ENCODE measurements around the gene GCSAM. TPM values are rescaled to one million over a fixed set of nuclear protein-coding genes. Genes with fewer than 3 reads are reported as not detected.
"Not testable (repeated sequence)": the region's sequence is repeated elsewhere in the genome, so short reads cannot be mapped to it uniquely, and the experiment has no call there.

GCSAM gene
- total and polyA plus RNA-seq, 2 experiments from 2014 or later, result 0.66 TPM; not detected in 1

- Histone ChIP-seq H2AFZ (no peak overlapping the region), H3K4me1 (ENCODE audit: insufficient read depth) (no peaks in the 10 kb centered on the region), H3K79me2 (no peaks in the 10 kb centered on the region), H3K27me3 (no peaks in the 10 kb centered on the region), H3K9me3 (ENCODE audit: low read depth) (no peaks in the 10 kb centered on the region), H3K36me3 (replicated peaks; ENCODE audit: insufficient read depth, low read depth) (no peaks in the 10 kb centered on the region), H3K9me2 (replicated peaks; ENCODE audit: insufficient read depth) (no peaks in the 10 kb centered on the region), H3K4me2 (no peak overlapping the region), H4K20me1 (ENCODE audit: insufficient read depth, poor library complexity, severe bottlenecking) (no peaks in the 10 kb centered on the region), H3K27ac (no peak overlapping the region), H3K4me3 (no peak overlapping the region)
- 92% methylated on average over 10 of the region's 10 CpGs for WGBS (ENCODE audit: low lambda C conversion rate, missing lambda C conversion rate)
- DNase-seq (ENCODE audit: low spot score), result no peak
- TF ChIP-seq CTCF (IDR thresholded peaks at IDR 0.05; ENCODE audit: poor library complexity), result no peak
- TF ChIP-seq EZH2 (IDR thresholded peaks at IDR 0.05; ENCODE audit: borderline replicate concordance), result no peak
- TF ChIP-seq EZH2phosphoT487 (IDR thresholded peaks at IDR 0.05; ENCODE audit: low read depth, severe bottlenecking, unreplicated experiment), result no peak
Observed at GRCh38 chr3:112078125-112079083, 54.6 kb downstream of the GCSAM start.

- Histone ChIP-seq H3K36me3 (replicated peaks; ENCODE audit: insufficient read depth, low read depth) (no peaks in the 10 kb centered on the region), H3K27ac (peak overlapping the region; percentile 92), H3K4me3 (no peak overlapping the region), H3K9me2 (replicated peaks; ENCODE audit: insufficient read depth) (no peaks in the 10 kb centered on the region), H3K27me3 (no peaks in the 10 kb centered on the region), H4K20me1 (ENCODE audit: insufficient read depth, poor library complexity, severe bottlenecking) (no peaks in the 10 kb centered on the region), H3K79me2 (no peaks in the 10 kb centered on the region), H3K4me2 (peak overlapping the region; percentile 58), H3K9me3 (ENCODE audit: low read depth) (no peaks in the 10 kb centered on the region), H3K4me1 (ENCODE audit: insufficient read depth) (no peaks in the 10 kb centered on the region), H2AFZ (no peak overlapping the region)
- no peak for TF ChIP-seq EZH2 (IDR thresholded peaks at IDR 0.05; ENCODE audit: borderline replicate concordance)
- TF ChIP-seq EZH2phosphoT487 (IDR thresholded peaks at IDR 0.05; ENCODE audit: low read depth, severe bottlenecking, unreplicated experiment), result no peak
- TF ChIP-seq CTCF (IDR thresholded peaks at IDR 0.05; ENCODE audit: poor library complexity), result no peak
- peak; percentile 91 for DNase-seq (ENCODE audit: low spot score)
- 16% methylated on average over 6 of the region's 6 CpGs for WGBS (ENCODE audit: low lambda C conversion rate, missing lambda C conversion rate)
Observed at GRCh38 chr3:112074616-112075497, 58.2 kb downstream of the GCSAM start.

- no peaks in the 10 kb centered on the region for H3K79me2 ChIP-seq
- H3K4me1 ChIP-seq (ENCODE audit: insufficient read depth), result no peaks in the 10 kb centered on the region
- peak overlapping the region; percentile 4 for H3K4me2 ChIP-seq
- no peaks in the 10 kb centered on the region for H3K27me3 ChIP-seq
- TF ChIP-seq CTCF (IDR thresholded peaks at IDR 0.05; ENCODE audit: poor library complexity) (no peak), EZH2 (IDR thresholded peaks at IDR 0.05; ENCODE audit: borderline replicate concordance) (no peak), EZH2phosphoT487 (IDR thresholded peaks at IDR 0.05; ENCODE audit: low read depth, severe bottlenecking, unreplicated experiment) (no peak)
- DNase-seq (ENCODE audit: low spot score), result no peak
- H3K36me3 ChIP-seq (replicated peaks; ENCODE audit: insufficient read depth, low read depth), result no peaks in the 10 kb centered on the region
- 98% methylated on average over 2 of the region's 2 CpGs for WGBS (ENCODE audit: low lambda C conversion rate, missing lambda C conversion rate)
- H3K9me3 ChIP-seq (ENCODE audit: low read depth), result no peaks in the 10 kb centered on the region
- no peaks in the 10 kb centered on the region for H4K20me1 ChIP-seq (ENCODE audit: insufficient read depth, poor library complexity, severe bottlenecking)
- no peaks in the 10 kb centered on the region for H3K9me2 ChIP-seq (replicated peaks; ENCODE audit: insufficient read depth)
- H3K27ac ChIP-seq, result peak overlapping the region; percentile 82
- H3K4me3 ChIP-seq, result no peak overlapping the region
- H2AFZ ChIP-seq, result no peak overlapping the region
Observed at GRCh38 chr3:112074006-112074405, 59.0 kb downstream of the GCSAM start.

- DNase-seq (ENCODE audit: low spot score); H3K27me3 ChIP-seq; H4K20me1 ChIP-seq (ENCODE audit: insufficient read depth, poor library complexity, severe bottlenecking); H3K36me3 ChIP-seq (replicated peaks; ENCODE audit: insufficient read depth, low read depth); H3K4me2 ChIP-seq; H3K9me3 ChIP-seq (ENCODE audit: low read depth); H2AFZ ChIP-seq; H3K79me2 ChIP-seq; H3K4me3 ChIP-seq; H3K4me1 ChIP-seq (ENCODE audit: insufficient read depth); H3K9me2 ChIP-seq (replicated peaks; ENCODE audit: insufficient read depth); H3K27ac ChIP-seq: not testable (repeated sequence)
- WGBS (ENCODE audit: low lambda C conversion rate, missing lambda C conversion rate), result 93% methylated on average over 8 of the region's 8 CpGs
Observed at GRCh38 chr3:112072387-112073060, 60.5 kb downstream of the GCSAM start.

Data from hepatocyte (in vitro differentiated cells).